K562 (cell line): ENCODE data around the gene NFYC. TPM values are rescaled to one million over a fixed set of nuclear protein-coding genes. Genes with fewer than 3 reads are reported as not detected.

Experiments used
- ATAC-seq: fragments of 200-7000 bp; cut with Tn5 transposase; 3 replicates; pipeline ENCODE4 v1.9.1; 2020; ENCODE audit warnings: moderate library complexity
- BruUV-seq: library from RNA; stranded (reverse); fragments of 400-500 nt; replicated peaks from 2 replicates; lab custom pipeline; 2021; lab: Mats Ljungman, UMichigan
- CTCF ChIA-PET: fragments of 300-600 bp; formaldehyde crosslinking; extraction: SDS; loops from one replicate; lab custom pipeline; 2021; ENCODE audit warnings: low intra/inter-chr PET ratio; lab: Yijun Ruan, JAX
- POLR2A ChIA-PET: fragments of 300-600, 350-650 bp; sonication (Branson Sonifier 250); formaldehyde crosslinking; extraction: SDS; loops from one replicate; lab custom pipeline; 2021; ENCODE audit warnings: antibody characterized with exemption, inconsistent platforms; lab: Yijun Ruan, JAX
- DNase-seq, 4 experiments: peaks; one replicate each; pipeline versions ENCODE4 v3.0.0 to v3.0.0-alpha.2; 2011 to 2018; ENCODE audit warnings: low spot score in 3 of 4, mixed read lengths in 3 of 4; ENCODE audit errors: extremely low read depth in 1 of 4
- FAIRE-seq: peaks from 2 replicates; lab custom pipeline; 2011; peaks lifted over from hg19 to GRCh38; lab: Jason Lieb, UNC
- H2AFZ ChIP-seq: 2 replicates; pipeline ENCODE4 v1.6.0; 2011; ENCODE audit warnings: low read depth, low read length, control low read depth, inconsistent platforms
- H3K27ac ChIP-seq: fragments of 200-600 bp; 3 replicates; pipeline ENCODE4 v1.8.0; 2011; ENCODE audit warnings: low read depth, mild to moderate bottlenecking, control low read depth, inconsistent platforms, low read length, moderate library complexity, mixed read lengths; ENCODE audit errors: extremely low read depth
- H3K27me3 ChIP-seq, 2 experiments: fragments of 300-600 bp in 1 of 2; 2 replicates in 1 of 2; 3 replicates in 1 of 2; pipeline versions ENCODE4 v1.6.0 to v1.8.0; 2011; ENCODE audit warnings: inconsistent platforms in 2 of 2, low read length in 2 of 2, mild to moderate bottlenecking in 1 of 2, mixed read lengths in 1 of 2, moderate library complexity in 1 of 2; ENCODE audit not compliant: control insufficient read depth in 2 of 2, insufficient read depth in 2 of 2
- H3K36me3 ChIP-seq: fragments of 300-600 bp; 3 replicates; pipeline ENCODE4 v1.8.0; 2011; ENCODE audit warnings: mild to moderate bottlenecking, low read length, inconsistent platforms; ENCODE audit not compliant: control insufficient read depth, insufficient read depth
- H3K4me1 ChIP-seq, 2 experiments: fragments of 200-600 bp in 1 of 2; replicated peaks in 1 of 2; 2 replicates in 1 of 2; 3 replicates in 1 of 2; pipeline versions ENCODE4 v1.5.1 to v1.8.0; 2011; ENCODE audit warnings: inconsistent platforms in 2 of 2, low read length in 2 of 2, mild to moderate bottlenecking in 1 of 2, mixed read lengths in 1 of 2, moderate library complexity in 1 of 2; ENCODE audit not compliant: control insufficient read depth in 2 of 2, insufficient read depth in 2 of 2
- H3K4me2 ChIP-seq: 2 replicates; pipeline ENCODE4 v1.6.1; 2011; ENCODE audit warnings: low read length, control low read depth, inconsistent platforms, mixed read lengths; ENCODE audit not compliant: insufficient read depth
- H3K4me3 ChIP-seq: fragments of 200-600 bp; sonication (generic), shearing (Covaris generic); 2 replicates; pipeline ENCODE4 v1.5.1; 2016; ENCODE audit warnings: control low read depth, inconsistent platforms
- H3K79me2 ChIP-seq: fragments of 200-600 bp; 3 replicates; pipeline ENCODE4 v1.8.0; 2011; ENCODE audit warnings: low read length, inconsistent platforms; ENCODE audit not compliant: control insufficient read depth, insufficient read depth
- H3K9ac ChIP-seq, 2 experiments: 2 replicates each; pipeline versions ENCODE4 v1.6.0 to v1.6.1; 2011; ENCODE audit warnings: low read depth in 2 of 2, low read length in 2 of 2, control low read depth in 1 of 2, inconsistent platforms in 1 of 2, mild to moderate bottlenecking in 1 of 2, mixed read lengths in 1 of 2; ENCODE audit not compliant: insufficient read depth in 1 of 2
- H3K9me1 ChIP-seq: one replicate; pipeline ENCODE4 v1.6.0; 2011; ENCODE audit warnings: inconsistent platforms, mild to moderate bottlenecking, low read length, moderate library complexity; ENCODE audit not compliant: control insufficient read depth, insufficient read depth
- H3K9me3 ChIP-seq: replicated peaks from 2 replicates; pipeline ENCODE4 v1.5.1; 2011; ENCODE audit warnings: low read depth, low read length, inconsistent platforms; ENCODE audit not compliant: control insufficient read depth, insufficient read depth
- H4K20me1 ChIP-seq: replicated peaks from 2 replicates; pipeline ENCODE4 v1.6.1; 2011; ENCODE audit warnings: low read length, inconsistent platforms, mixed read lengths; ENCODE audit not compliant: control insufficient read depth, insufficient read depth
- MXI1 ChIP-seq: IDR thresholded peaks from 2 replicates; pipeline ENCODE4 v1.6.1; 2011; ENCODE audit warnings: low read depth, mild to moderate bottlenecking, improper control_type of control experiment, low read length
- NR4A1 ChIP-seq, 2 experiments: fragments of 250-450 bp in 1 of 2; fragments of 450-650 bp in 1 of 2; sonication (Bioruptor Pico) in 1 of 2; IDR thresholded peaks; 2 replicates each; pipeline versions ENCODE4 v1.4.0 to v1.6.1; 2016 to 2020; ENCODE audit warnings: mild to moderate bottlenecking in 2 of 2, missing compliant biosample characterization in 1 of 2, missing genetic modification characterization in 1 of 2, moderate library complexity in 1 of 2
- PML ChIP-seq: IDR thresholded peaks from 2 replicates; pipeline ENCODE4 v1.6.1; 2012; ENCODE audit warnings: low read length, inconsistent platforms
- PYGO2 ChIP-seq: fragments of 450-650 bp; IDR thresholded peaks from 2 replicates; pipeline ENCODE4 v1.6.1; 2016; ENCODE audit warnings: mild to moderate bottlenecking, missing genetic modification characterization, moderate library complexity, missing compliant biosample characterization
- SIN3A ChIP-seq, 2 experiments: fragments of 150-350 bp in 1 of 2; IDR thresholded peaks; 2 replicates each; pipeline ENCODE4 v1.6.1; 2011 to 2016; ENCODE audit warnings: borderline replicate concordance in 2 of 2, low read depth in 2 of 2, low read length in 2 of 2, mild to moderate bottlenecking in 2 of 2, moderate library complexity in 2 of 2; ENCODE audit not compliant: control insufficient read depth in 1 of 2
- SMARCA4 ChIP-seq: fragments of 450-650 bp; IDR thresholded peaks from 2 replicates; pipeline ENCODE4 v1.6.1; 2016
- SREBF1 ChIP-seq: fragments of 150-350 bp; IDR thresholded peaks from 2 replicates; pipeline ENCODE4 v1.6.1; 2014; ENCODE audit warnings: antibody characterized with exemption, low read depth, low read length, borderline replicate concordance
- SUPT5H ChIP-seq: fragments of 450-650 bp; IDR thresholded peaks from 2 replicates; pipeline ENCODE4 v1.6.1; 2016
- ZC3H4 ChIP-seq: sonication (generic); formaldehyde crosslinking; IDR thresholded peaks from 2 replicates; pipeline ENCODE4 v1.9.0; 2021; ENCODE audit warnings: missing genetic modification reagents, borderline replicate concordance
- ZFPM2 ChIP-seq: fragments of 250-450 bp; sonication (Bioruptor Pico); IDR thresholded peaks from 2 replicates; pipeline ENCODE4 v1.5.1; 2022; ENCODE audit warnings: mild to moderate bottlenecking
- ZNF224 ChIP-seq: sonication (generic); formaldehyde crosslinking; IDR thresholded peaks from 2 replicates; pipeline ENCODE4 v1.8.0; 2022; ENCODE audit warnings: mild to moderate bottlenecking, missing genetic modification reagents
- WGBS: fragments of 100-300 bp; shearing (Covaris generic); methylation state at CpG from one replicate; pipeline ENCODE4 v1.1.6; 2016; ENCODE audit warnings: low coverage, mixed read lengths; ENCODE audit not compliant: insufficient coverage; ENCODE audit errors: missing lambda C conversion rate; 5-methylcytosine and 5-hydroxymethylcytosine counted together
- in situ Hi-C: fragments of 300-500 bp; cut with MboI; formaldehyde crosslinking; loops from 4 replicates; pipeline ENCODE4 v1.15.0; 2018; ENCODE audit warnings: inconsistent platforms, mixed read lengths
- intact Hi-C: fragments of 100-400 bp; cut with micrococcal nuclease; formaldehyde crosslinking; loops from 2 replicates; pipeline ENCODE4 v1.14.2; 2022
- polyA plus RNA-seq, 8 experiments: library from polyadenylated mRNA; depleted of rRNA in 4 of 8; stranded (reverse) in 5 of 8; unstranded in 3 of 8; fragments of >200 nt; fragmentation: Nextera tagmentation in 2 of 8; fragmentation: Illumina TruSeq in 1 of 8; extraction: Ambion mirVana in 2 of 8; extraction: Trizol in 1 of 8; gene quantifications; 2 replicates each; pipeline versions ENCODE4 v1.2.1 to v1.2.3, GENCODE V29; 2011 to 2014; ENCODE audit warnings: inconsistent platforms in 1 of 8, missing spikeins in 1 of 8
- total RNA-seq, 7 experiments: library from RNA; depleted of rRNA in 6 of 7; stranded (reverse); fragments of >200 nt in 6 of 7; fragmentation: Illumina TruSeq in 2 of 7; extraction: Trizol in 2 of 7; gene quantifications; 2 replicates each; pipeline versions ENCODE4 v1.2.1 to v1.2.3, GENCODE V29; 2011 to 2021; ENCODE audit warnings: low replicate concordance in 1 of 7
- TF ChIP-seq, protein P1 (sequence below): sonication (generic); formaldehyde crosslinking; IDR thresholded peaks from 2 replicates; pipeline ENCODE4 v1.8.0; 2022; ENCODE audit warnings: missing genetic modification reagents, mild to moderate bottlenecking, borderline replicate concordance

The NFYC gene
- total and polyA plus RNA-seq, 9 of the 15 experiments (the other 6 are each of a cell fraction or from before 2014, with no cell fraction given) = 4.8 to 59.8 (median 41.1) TPM

DNA sequence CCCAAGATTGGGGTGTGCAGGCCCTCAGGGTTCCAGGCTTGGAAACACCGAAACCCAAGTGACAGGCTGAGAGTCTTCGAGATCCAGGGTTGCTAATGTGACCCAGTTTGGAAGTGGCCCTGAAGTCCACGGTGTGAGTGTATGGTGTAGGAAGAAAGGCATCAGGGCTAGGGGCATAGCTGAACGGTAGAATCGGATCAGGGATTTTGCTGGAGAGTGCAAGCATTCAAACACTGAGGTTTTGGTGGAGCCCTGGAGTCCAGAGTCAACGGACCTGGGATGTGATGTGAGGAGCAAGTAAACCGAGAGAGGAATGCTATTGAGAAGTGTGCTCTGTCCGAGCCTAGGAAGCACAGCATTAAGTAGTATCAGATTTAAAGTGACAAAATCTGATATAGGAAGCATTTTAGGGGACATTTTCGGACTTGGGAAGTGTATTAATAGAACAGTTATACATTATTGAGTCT is 958 bp downstream of the NFYC start:
- FAIRE-seq = no peak
- 0 out of 2 replicates have a peak, but pooled peaks have one; percentile 2 for TF ChIP-seq MXI1
- TF ChIP-seq SREBF1 = no peak
- TF ChIP-seq ZFPM2 (CRISPR knock-in tag) = no peak
- TF ChIP-seq NR4A1 (CRISPR knock-in tag; IDR thresholded peaks at IDR 0.05) = 0 out of 2 replicates have a peak, but pooled peaks have one; percentile 18
- TF ChIP-seq NR4A1 (tag; IDR thresholded peaks at IDR 0.05) = no peak
- TF ChIP-seq, protein P1, sequence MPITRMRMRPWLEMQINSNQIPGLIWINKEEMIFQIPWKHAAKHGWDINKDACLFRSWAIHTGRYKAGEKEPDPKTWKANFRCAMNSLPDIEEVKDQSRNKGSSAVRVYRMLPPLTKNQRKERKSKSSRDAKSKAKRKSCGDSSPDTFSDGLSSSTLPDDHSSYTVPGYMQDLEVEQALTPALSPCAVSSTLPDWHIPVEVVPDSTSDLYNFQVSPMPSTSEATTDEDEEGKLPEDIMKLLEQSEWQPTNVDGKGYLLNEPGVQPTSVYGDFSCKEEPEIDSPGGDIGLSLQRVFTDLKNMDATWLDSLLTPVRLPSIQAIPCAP = 0 out of 2 replicates have a peak, but pooled peaks have one; percentile 25
- TF ChIP-seq PML = no peak
- no peak for TF ChIP-seq PYGO2 (tag)
- no peak for TF ChIP-seq SUPT5H
- peak; percentile 72; the same call in 1 of the 2 replicates for TF ChIP-seq ZC3H4
- peak; percentile 13; the same call in 1 of the 2 replicates for TF ChIP-seq ZNF224
- peak; percentile 38; the same call in 1 of the 2 replicates for TF ChIP-seq SMARCA4
- no peak for TF ChIP-seq SIN3A (IDR thresholded peaks at IDR 0.05; ENCODE audit: borderline replicate concordance in 2 of 2, control insufficient read depth in 1 of 2, low read depth in 2 of 2, low read length in 2 of 2)

More for the DNA sequence above, 958 bp downstream of the NFYC start:
- H3K4me1 ChIP-seq = peaks cover 8 to 33% of the 10 kb centered on the region in 2 experiments
- peak overlapping the region; percentile 100 for H3K27ac ChIP-seq
- no peaks in the 10 kb centered on the region for H3K9me3 ChIP-seq
- peak overlapping the region; percentile 100 for H3K4me2 ChIP-seq
- POLR2A ChIA-PET = interaction anchor here (0.5 to 11.9 kb wide), 17 partner anchors 10 to 1305 kb away, joined by 3 to 212 read pairs (median 7); partner anchors contain the start of gene ZNF684
- peaks cover 18% of the 10 kb centered on the region for H3K36me3 ChIP-seq
- intact Hi-C loops = no loop called here
- ATAC-seq (peak; percentile 16), DNase-seq (no peak)
- H4K20me1 ChIP-seq = no peaks in the 10 kb centered on the region
- CTCF ChIA-PET = no interaction called here
- H3K27me3 ChIP-seq = no peaks in the 10 kb centered on the region
- H3K4me3 ChIP-seq = peak overlapping the region; percentile 76
- 3% methylated on average over 9 of the region's 9 CpGs for WGBS
- in situ Hi-C loops = no loop called here
- peak overlapping the region; percentile 88 for H2AFZ ChIP-seq
- H3K9ac ChIP-seq = peak overlapping the region; percentile 98 to 99
- H3K9me1 ChIP-seq = peaks cover 6% of the 10 kb centered on the region
- TSS peak; percentile 51 for BruUV-seq
- peaks cover 87% of the 10 kb centered on the region for H3K79me2 ChIP-seq
